ENCODE data around the gene BICDL1. TPM values are rescaled to one million over a fixed set of nuclear protein-coding genes. Genes with fewer than 3 reads are reported as not detected.

The BICDL1 gene
- total and polyA plus RNA-seq, 2 experiments from 2014 or later, result 3.5 to 3.7 TPM

DNA sequence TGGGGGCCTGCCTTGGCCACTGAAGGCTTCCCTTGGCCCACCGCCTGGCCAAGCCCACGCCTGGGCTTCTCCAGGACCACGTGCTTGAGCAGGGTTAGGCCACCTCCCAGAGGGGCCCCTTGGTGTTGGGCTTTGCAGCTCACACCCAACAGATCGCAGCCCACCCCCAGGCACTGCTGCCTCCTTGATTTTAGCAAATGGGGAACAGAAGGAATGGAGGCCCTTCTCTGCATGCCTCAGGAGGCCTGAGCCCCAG is 104.2 kb downstream of the BICDL1 start:
- Histone ChIP-seq H3K9me3 (ENCODE audit: low read depth) (no peaks in the 10 kb centered on the region), H3K4me3 (no peak overlapping the region)

DNA sequence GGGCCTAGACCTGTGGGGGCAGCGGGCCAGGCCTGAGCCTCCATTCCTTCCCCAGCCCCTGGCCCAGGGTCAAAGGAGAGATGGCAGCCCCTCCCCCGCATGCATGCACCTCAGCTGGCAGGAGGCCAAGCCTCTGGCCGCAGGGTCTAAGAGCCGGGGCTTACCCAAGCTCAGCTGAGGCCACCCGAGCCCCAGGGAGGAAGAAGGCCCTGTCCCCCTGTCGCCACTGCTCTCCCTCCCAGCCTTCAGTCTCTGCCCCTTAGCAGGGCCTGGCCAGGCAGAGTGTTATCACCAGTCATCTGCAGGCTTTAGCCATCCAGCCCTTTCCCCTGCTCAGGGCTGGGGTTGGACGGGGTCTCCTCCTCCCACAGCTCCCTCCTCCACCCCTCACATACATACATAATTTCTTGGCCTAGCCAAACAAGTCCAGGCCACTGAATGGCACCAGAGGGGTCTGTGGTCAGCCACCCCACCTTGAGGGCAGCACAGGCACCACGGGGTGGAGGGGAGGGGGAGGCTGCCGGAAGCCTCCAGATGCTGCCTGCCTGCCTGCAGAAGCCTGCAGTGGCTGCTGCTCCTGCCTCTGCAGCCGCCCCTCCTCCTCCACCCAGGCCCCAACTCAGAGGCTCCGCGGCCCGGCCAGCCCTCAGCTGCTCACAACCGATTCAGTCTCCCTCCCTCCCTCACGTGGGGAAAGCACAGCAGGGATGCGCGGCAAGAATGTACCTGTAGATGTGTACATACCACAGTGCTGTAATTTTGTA is 104.7 kb downstream of the BICDL1 start:
- Histone ChIP-seq H3K9me3 (ENCODE audit: low read depth) (no peaks in the 10 kb centered on the region), H3K27ac (peak overlapping the region; percentile 71), H3K36me3 (peaks cover 9% of the 10 kb centered on the region), H3K27me3 (no peaks in the 10 kb centered on the region), H3K4me1 (ENCODE audit: low read depth) (peaks cover 16% of the 10 kb centered on the region), H3K4me3 (no peak overlapping the region)
- TF ChIP-seq, protein P1, sequence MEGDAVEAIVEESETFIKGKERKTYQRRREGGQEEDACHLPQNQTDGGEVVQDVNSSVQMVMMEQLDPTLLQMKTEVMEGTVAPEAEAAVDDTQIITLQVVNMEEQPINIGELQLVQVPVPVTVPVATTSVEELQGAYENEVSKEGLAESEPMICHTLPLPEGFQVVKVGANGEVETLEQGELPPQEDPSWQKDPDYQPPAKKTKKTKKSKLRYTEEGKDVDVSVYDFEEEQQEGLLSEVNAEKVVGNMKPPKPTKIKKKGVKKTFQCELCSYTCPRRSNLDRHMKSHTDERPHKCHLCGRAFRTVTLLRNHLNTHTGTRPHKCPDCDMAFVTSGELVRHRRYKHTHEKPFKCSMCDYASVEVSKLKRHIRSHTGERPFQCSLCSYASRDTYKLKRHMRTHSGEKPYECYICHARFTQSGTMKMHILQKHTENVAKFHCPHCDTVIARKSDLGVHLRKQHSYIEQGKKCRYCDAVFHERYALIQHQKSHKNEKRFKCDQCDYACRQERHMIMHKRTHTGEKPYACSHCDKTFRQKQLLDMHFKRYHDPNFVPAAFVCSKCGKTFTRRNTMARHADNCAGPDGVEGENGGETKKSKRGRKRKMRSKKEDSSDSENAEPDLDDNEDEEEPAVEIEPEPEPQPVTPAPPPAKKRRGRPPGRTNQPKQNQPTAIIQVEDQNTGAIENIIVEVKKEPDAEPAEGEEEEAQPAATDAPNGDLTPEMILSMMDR (IDR thresholded peaks at IDR 0.05; ENCODE audit: low read depth, low read length), result no peak
- DNase-seq (ENCODE audit: low read depth in 1 of 2, low spot score in 1 of 2), result peak in 1 of 2 donors; percentile 79

More for the DNA sequence above, 104.2 kb downstream of the BICDL1 start:
- TF ChIP-seq, protein P1 (IDR thresholded peaks at IDR 0.05; ENCODE audit: low read depth, low read length), result no peak
- no peak for DNase-seq (ENCODE audit: low read depth in 1 of 2, low spot score in 1 of 2)
- Histone ChIP-seq H3K36me3 (peaks cover 9% of the 10 kb centered on the region), H3K4me1 (ENCODE audit: low read depth) (peaks cover 16% of the 10 kb centered on the region), H3K27ac (peak overlapping the region; percentile 71), H3K27me3 (no peaks in the 10 kb centered on the region)

DNA sequence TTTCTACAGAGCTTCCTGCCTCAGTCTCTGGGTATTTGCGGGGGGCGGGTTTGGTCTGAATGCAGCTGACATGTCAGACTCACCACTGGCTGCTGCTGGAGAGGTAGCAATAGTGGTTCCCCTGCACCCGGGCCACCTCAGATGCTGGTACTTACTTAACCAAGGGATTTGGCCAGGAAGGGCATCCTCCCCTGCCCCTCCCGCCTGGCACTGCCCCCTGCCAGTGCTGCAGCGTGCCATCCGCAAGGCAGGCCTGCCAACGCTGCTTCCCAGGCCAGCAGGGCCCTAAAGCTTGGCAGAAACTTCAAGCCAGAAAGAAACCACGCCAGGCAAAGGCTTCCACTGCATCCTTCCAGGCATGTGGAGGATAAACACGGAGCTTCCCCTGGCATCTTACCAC is 105.4 kb downstream of the BICDL1 start:
- Histone ChIP-seq H3K4me3 (no peak overlapping the region), H3K9me3 (ENCODE audit: low read depth) (no peaks in the 10 kb centered on the region), H3K27me3 (no peaks in the 10 kb centered on the region), H3K4me1 (ENCODE audit: low read depth) (peaks cover 16% of the 10 kb centered on the region), H3K27ac (peak overlapping the region; percentile 71), H3K36me3 (peaks cover 9% of the 10 kb centered on the region)
- no peak for DNase-seq (ENCODE audit: low read depth in 1 of 2, low spot score in 1 of 2)
- TF ChIP-seq, protein P1 (IDR thresholded peaks at IDR 0.05; ENCODE audit: low read depth, low read length), result no peak

DNA sequence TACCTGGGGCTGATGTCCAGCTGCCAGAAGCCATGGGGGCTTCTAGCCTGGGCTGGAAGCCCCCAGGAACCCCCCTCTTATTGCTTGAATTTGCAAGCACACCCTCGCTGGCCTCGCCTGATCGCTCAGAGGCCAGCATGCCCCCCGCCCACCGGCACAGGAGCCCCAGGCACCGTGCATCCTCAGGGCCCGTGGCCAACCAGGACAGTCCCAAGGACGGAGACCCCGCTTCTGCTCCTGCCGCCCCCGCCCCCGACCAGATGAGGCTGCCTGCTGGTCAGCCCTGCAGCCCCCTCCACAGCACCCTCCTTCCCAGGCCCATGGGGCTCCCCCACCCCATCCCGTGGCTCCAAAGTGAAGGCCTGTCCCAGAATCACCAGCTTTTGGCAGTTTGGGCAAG is 106.3 kb downstream of the BICDL1 start:
- H3K27ac ChIP-seq, result peak overlapping the region; percentile 71
- no peaks in the 10 kb centered on the region for H3K9me3 ChIP-seq (ENCODE audit: low read depth)
- H3K27me3 ChIP-seq, result no peaks in the 10 kb centered on the region
- no peak for DNase-seq (ENCODE audit: low read depth in 1 of 2, low spot score in 1 of 2)
- H3K36me3 ChIP-seq, result peaks cover 9% of the 10 kb centered on the region
- no peak overlapping the region for H3K4me3 ChIP-seq
- TF ChIP-seq, protein P1 (IDR thresholded peaks at IDR 0.05; ENCODE audit: low read depth, low read length), result no peak
- H3K4me1 ChIP-seq (ENCODE audit: low read depth), result peaks cover 16% of the 10 kb centered on the region

DNA sequence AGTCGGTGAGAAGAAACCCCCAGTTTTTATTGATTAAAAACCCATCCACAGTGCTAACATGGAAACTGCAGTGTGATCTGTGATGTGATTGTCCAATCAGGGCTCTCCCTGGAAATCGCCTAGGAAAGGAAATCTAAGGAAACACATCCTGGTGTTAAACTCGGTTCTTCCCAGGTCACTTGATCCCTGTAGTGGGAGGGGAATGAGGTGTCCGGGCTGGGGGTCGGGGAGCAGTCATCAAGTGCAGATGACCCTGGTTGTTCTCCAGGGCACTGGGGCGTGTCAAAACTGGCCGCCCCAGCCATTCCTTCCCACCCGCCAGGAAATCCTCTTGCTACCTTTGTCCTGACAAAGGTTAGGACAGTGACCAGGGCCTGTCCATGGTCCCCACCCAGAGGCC is 106.7 kb downstream of the BICDL1 start:
- Histone ChIP-seq H3K9me3 (ENCODE audit: low read depth) (no peaks in the 10 kb centered on the region), H3K36me3 (peaks cover 9% of the 10 kb centered on the region), H3K4me3 (no peak overlapping the region), H3K27me3 (no peaks in the 10 kb centered on the region), H3K4me1 (ENCODE audit: low read depth) (peaks cover 16% of the 10 kb centered on the region), H3K27ac (no peak overlapping the region)
- TF ChIP-seq, protein P1 (IDR thresholded peaks at IDR 0.05; ENCODE audit: low read depth, low read length), result no peak
- DNase-seq (ENCODE audit: low read depth in 1 of 2, low spot score in 1 of 2), result no peak
